Activated CD8-positive, alpha-beta T cell treated with anti-CD3 and anti-CD28 coated beads for 36 hours (primary cell): ENCODE results near the gene PITPNC1. TPM values are rescaled to one million over a fixed set of nuclear protein-coding genes. Genes with fewer than 3 reads are reported as not detected.
A peak's percentile ranks its signal among the peaks of the same experiment; 100 is the strongest.

Experiments used
- ATAC-seq: fragments of 200-7000 bp; cut with Tn5 transposase; one replicate; pipeline ENCODE4 v1.10.0; 2021; ENCODE audit warnings: mild to moderate bottlenecking, moderate library complexity
- CTCF ChIA-PET: fragments of 350-600 bp; sonication (Branson Sonifier 250); formaldehyde crosslinking; loops from one replicate; lab custom pipeline; 2021; ENCODE audit warnings: antibody characterized with exemption; lab: Charles Lee
- POLR2A ChIA-PET: fragments of 350-600 bp; sonication (Branson Sonifier 250); formaldehyde crosslinking; loops from one replicate; lab custom pipeline; 2021; ENCODE audit warnings: antibody characterized with exemption; lab: Charles Lee
- DNase-seq: peaks from one replicate; pipeline ENCODE4 v3.0.0-alpha.2; 2020
- H3K27ac Mint-ChIP-seq: one replicate; pipeline ENCODE4 v1.8.0; 2021; ENCODE audit warnings: mild to moderate bottlenecking, mixed read lengths
- H3K27me3 Mint-ChIP-seq: one replicate; pipeline ENCODE4 v1.8.0; 2021; ENCODE audit warnings: mixed read lengths
- H3K36me3 Mint-ChIP-seq: one replicate; pipeline ENCODE4 v1.8.0; 2021; ENCODE audit warnings: low read depth, mixed read lengths
- H3K4me1 Mint-ChIP-seq: one replicate; pipeline ENCODE4 v1.8.0; 2021; ENCODE audit warnings: low read depth, mixed read lengths
- H3K4me3 Mint-ChIP-seq: one replicate; pipeline ENCODE4 v1.8.0; 2021; ENCODE audit warnings: mild to moderate bottlenecking, moderate library complexity, mixed read lengths
- H3K9me3 Mint-ChIP-seq: one replicate; pipeline ENCODE4 v1.8.0; 2021; ENCODE audit warnings: mixed read lengths
- intact Hi-C: fragments of 100-400 bp; cut with micrococcal nuclease; formaldehyde crosslinking; loops from one replicate; pipeline ENCODE4 v1.10.0; 2022
- total RNA-seq, 2 experiments: library from RNA; stranded (reverse); gene quantifications; one replicate each; pipeline ENCODE4 v1.2.3, GENCODE V29; 2021
- TF ChIP-seq, protein P1 (sequence below): fragments of 200-600 bp; IDR thresholded peaks from one replicate; pipeline ENCODE4 v1.8.0; 2022; ENCODE audit warnings: antibody characterized with exemption, mild to moderate bottlenecking

The PITPNC1 gene
- total RNA-seq, 2 experiments from 2014 or later = 51.8 to 56.3 TPM

DNA sequence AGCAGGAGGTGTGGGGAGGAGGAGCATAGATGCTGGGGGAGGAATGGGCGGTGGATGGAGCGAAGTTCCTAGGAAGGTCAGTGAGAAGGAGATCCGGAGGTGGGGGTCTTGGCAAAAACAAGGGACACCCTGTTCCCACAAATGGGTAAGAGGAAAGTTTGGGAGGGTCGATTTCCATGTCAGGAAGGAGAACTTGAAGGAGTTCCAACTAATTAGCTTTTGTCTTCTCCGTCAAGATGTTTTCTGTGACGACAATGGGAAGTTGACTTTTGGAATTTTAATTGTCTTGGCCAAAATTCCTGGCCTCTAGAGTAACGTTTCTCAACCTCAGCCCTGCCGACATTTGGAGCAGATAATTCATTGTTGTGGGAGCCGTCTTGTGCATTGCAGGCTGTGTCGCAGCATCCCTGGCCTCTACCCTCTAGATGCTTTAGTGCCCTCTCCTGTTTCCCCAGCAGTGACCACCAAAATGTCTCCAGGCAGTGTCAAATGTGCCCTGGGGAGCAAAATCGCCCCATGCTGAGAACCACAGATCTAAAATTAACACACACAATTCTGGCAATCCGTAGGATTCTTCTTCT lies 97.1 kb downstream of the PITPNC1 start:
- H3K4me3 Mint-ChIP-seq = peak overlapping the region; percentile 68
- ATAC-seq = no peak
- peak overlapping the region; percentile 92 for H3K27ac Mint-ChIP-seq
- no peak for DNase-seq
- peaks cover 2% of the 10 kb centered on the region for H3K9me3 Mint-ChIP-seq
- peaks cover 10% of the 10 kb centered on the region for H3K36me3 Mint-ChIP-seq
- no peaks in the 10 kb centered on the region for H3K27me3 Mint-ChIP-seq
- H3K4me1 Mint-ChIP-seq = peaks cover 65% of the 10 kb centered on the region
- ChIA-PET CTCF (interaction anchor here (1.1 to 7.7 kb wide), 12 partner anchors 10 to 145 kb away, joined by 3 to 201 read pairs (median 24); partner anchors contain the start of gene PITPNC1), POLR2A (interaction anchor here (0.9 to 10.6 kb wide), 5 partner anchors 11 to 96 kb away, joined by 3 to 86 read pairs (median 24); partner anchors contain the start of gene PITPNC1)
- intact Hi-C loops = no loop called here
- TF ChIP-seq, protein P1, sequence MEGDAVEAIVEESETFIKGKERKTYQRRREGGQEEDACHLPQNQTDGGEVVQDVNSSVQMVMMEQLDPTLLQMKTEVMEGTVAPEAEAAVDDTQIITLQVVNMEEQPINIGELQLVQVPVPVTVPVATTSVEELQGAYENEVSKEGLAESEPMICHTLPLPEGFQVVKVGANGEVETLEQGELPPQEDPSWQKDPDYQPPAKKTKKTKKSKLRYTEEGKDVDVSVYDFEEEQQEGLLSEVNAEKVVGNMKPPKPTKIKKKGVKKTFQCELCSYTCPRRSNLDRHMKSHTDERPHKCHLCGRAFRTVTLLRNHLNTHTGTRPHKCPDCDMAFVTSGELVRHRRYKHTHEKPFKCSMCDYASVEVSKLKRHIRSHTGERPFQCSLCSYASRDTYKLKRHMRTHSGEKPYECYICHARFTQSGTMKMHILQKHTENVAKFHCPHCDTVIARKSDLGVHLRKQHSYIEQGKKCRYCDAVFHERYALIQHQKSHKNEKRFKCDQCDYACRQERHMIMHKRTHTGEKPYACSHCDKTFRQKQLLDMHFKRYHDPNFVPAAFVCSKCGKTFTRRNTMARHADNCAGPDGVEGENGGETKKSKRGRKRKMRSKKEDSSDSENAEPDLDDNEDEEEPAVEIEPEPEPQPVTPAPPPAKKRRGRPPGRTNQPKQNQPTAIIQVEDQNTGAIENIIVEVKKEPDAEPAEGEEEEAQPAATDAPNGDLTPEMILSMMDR = no peak

GRCh38 chr17:67475161-67475937 lies 98.3 kb downstream of the PITPNC1 start:
- DNase-seq (peak; percentile 92), ATAC-seq (peak; percentile 71)
- intact Hi-C loops = loop anchor here (5.0 kb wide), 1 partner anchor 43 kb away; no protein-coding TSS in a partner anchor
- peaks cover 2% of the 10 kb centered on the region for H3K9me3 Mint-ChIP-seq
- TF ChIP-seq, protein P1 = peak; percentile 87
- peaks cover 10% of the 10 kb centered on the region for H3K36me3 Mint-ChIP-seq
- H3K27ac Mint-ChIP-seq = peak overlapping the region; percentile 92
- CTCF ChIA-PET = interaction anchor here (0.6 to 7.7 kb wide), 45 partner anchors 9 to 213 kb away, joined by 3 to 201 read pairs (median 6); partner anchors contain the start of genes PITPNC1 and PSMD12
- no peaks in the 10 kb centered on the region for H3K27me3 Mint-ChIP-seq
- H3K4me3 Mint-ChIP-seq = peak overlapping the region; percentile 68
- POLR2A ChIA-PET = interaction anchor here (0.7 to 10.6 kb wide), 19 partner anchors 8 to 109 kb away, joined by 3 to 86 read pairs (median 6); partner anchors contain the start of genes PITPNC1 and PSMD12
- peaks cover 67% of the 10 kb centered on the region for H3K4me1 Mint-ChIP-seq

GRCh38 chr17:67476787-67477335 lies 99.8 kb downstream of the PITPNC1 start:
- ATAC-seq (peak; percentile 13), DNase-seq (peak; percentile 59)
- POLR2A ChIA-PET = interaction anchor here (0.7 to 10.6 kb wide), 9 partner anchors 14 to 99 kb away, joined by 3 to 86 read pairs (median 6); partner anchors contain the start of gene PITPNC1
- no peak overlapping the region for H3K4me3 Mint-ChIP-seq
- TF ChIP-seq, protein P1 = no peak
- H3K27ac Mint-ChIP-seq = peak overlapping the region; percentile 97
- peaks cover 73% of the 10 kb centered on the region for H3K4me1 Mint-ChIP-seq
- CTCF ChIA-PET = interaction anchor here (0.6 to 7.7 kb wide), 8 partner anchors 19 to 101 kb away, joined by 3 to 201 read pairs (median 4); partner anchors contain the start of gene PITPNC1
- intact Hi-C loops = loop anchor here (2.0 to 5.0 kb wide), 2 partner anchors 45 to 92 kb away; no protein-coding TSS in a partner anchor
- peaks cover 5% of the 10 kb centered on the region for H3K36me3 Mint-ChIP-seq
- no peaks in the 10 kb centered on the region for H3K27me3 Mint-ChIP-seq
- H3K9me3 Mint-ChIP-seq = peaks cover under 1% of the 10 kb centered on the region

GRCh38 chr17:67477687-67478086 lies 100.6 kb downstream of the PITPNC1 start:
- POLR2A ChIA-PET = interaction anchor here (0.6 to 10.6 kb wide), 12 partner anchors 8 to 323 kb away, joined by 3 to 86 read pairs (median 5); partner anchors contain the start of gene PITPNC1
- TF ChIP-seq, protein P1 = no peak
- Mint-ChIP-seq H3K4me1 (peaks cover 75% of the 10 kb centered on the region), H3K4me3 (peak overlapping the region; percentile 80), H3K36me3 (peaks cover 5% of the 10 kb centered on the region), H3K9me3 (no peaks in the 10 kb centered on the region), H3K27me3 (no peaks in the 10 kb centered on the region), H3K27ac (peak overlapping the region; percentile 97)
- DNase-seq = peak; percentile 87
- CTCF ChIA-PET = interaction anchor here (0.6 to 7.7 kb wide), 10 partner anchors 10 to 102 kb away, joined by 3 to 201 read pairs (median 4); partner anchors contain the start of gene PITPNC1
- intact Hi-C loops = loop anchor here (2.0 to 5.0 kb wide), 2 partner anchors 45 to 93 kb away; no protein-coding TSS in a partner anchor
- peak; percentile 77 for ATAC-seq
